Measurements from ENCODE around the gene PSTPIP2.

DNA sequence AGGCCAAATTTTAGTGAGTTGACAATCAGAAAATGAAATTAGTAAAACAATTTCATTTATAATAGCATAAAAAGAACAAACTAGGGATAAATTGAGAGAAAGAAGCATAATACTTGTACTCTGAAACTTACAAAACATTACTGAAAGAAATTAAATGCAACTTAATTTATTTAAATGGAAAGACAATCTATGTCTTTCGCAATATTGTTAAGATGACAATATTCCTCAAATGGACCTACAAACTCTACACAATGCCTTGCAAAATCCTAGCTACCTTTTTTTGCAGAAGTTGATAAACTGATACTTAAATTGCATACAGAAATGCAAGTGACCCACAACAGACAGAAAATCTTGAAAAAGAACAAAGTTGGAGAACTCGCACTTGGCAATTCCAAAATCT is 114.0 kb downstream of the PSTPIP2 start:
- TF ChIP-seq, protein P1, sequence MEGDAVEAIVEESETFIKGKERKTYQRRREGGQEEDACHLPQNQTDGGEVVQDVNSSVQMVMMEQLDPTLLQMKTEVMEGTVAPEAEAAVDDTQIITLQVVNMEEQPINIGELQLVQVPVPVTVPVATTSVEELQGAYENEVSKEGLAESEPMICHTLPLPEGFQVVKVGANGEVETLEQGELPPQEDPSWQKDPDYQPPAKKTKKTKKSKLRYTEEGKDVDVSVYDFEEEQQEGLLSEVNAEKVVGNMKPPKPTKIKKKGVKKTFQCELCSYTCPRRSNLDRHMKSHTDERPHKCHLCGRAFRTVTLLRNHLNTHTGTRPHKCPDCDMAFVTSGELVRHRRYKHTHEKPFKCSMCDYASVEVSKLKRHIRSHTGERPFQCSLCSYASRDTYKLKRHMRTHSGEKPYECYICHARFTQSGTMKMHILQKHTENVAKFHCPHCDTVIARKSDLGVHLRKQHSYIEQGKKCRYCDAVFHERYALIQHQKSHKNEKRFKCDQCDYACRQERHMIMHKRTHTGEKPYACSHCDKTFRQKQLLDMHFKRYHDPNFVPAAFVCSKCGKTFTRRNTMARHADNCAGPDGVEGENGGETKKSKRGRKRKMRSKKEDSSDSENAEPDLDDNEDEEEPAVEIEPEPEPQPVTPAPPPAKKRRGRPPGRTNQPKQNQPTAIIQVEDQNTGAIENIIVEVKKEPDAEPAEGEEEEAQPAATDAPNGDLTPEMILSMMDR (IDR thresholded peaks at IDR 0.05) = no peak
- no peak for TF ChIP-seq EZH2 (IDR thresholded peaks at IDR 0.05; ENCODE audit: borderline replicate concordance, insufficient read depth, low read depth, low read length, poor library complexity, severe bottlenecking)

Data from B cell (primary cell).